H9 (cell line): Measurements from ENCODE around the gene FASTKD3. TPM values are rescaled to one million over a fixed set of nuclear protein-coding genes. Genes with fewer than 3 reads are reported as not detected.

Experiments
- DNase-seq: peaks from one replicate; pipeline ENCODE4 v3.0.0-alpha.2; 2017
- H2AFZ ChIP-seq: one replicate; pipeline ENCODE4 v1.6.1; 2013; ENCODE audit warnings: mild to moderate bottlenecking, low read length, control low read depth, moderate library complexity
- H2AK5ac ChIP-seq: 2 replicates; pipeline ENCODE4 v1.6.1; 2013; ENCODE audit warnings: low read length, control low read depth, mixed read lengths; ENCODE audit not compliant: insufficient read length
- H2BK120ac ChIP-seq: one replicate; pipeline ENCODE4 v1.6.1; 2013; ENCODE audit warnings: low read depth, mild to moderate bottlenecking, low read length, control low read depth, inconsistent platforms; ENCODE audit not compliant: poor library complexity, severe bottlenecking
- H2BK12ac ChIP-seq: 2 replicates; pipeline ENCODE4 v1.6.1; 2013; ENCODE audit warnings: low read length, control low read depth, mixed read lengths, low read depth; ENCODE audit not compliant: insufficient read length
- H2BK15ac ChIP-seq: 2 replicates; pipeline ENCODE4 v1.6.1; 2013; ENCODE audit warnings: low read depth, low read length, control low read depth
- H2BK20ac ChIP-seq: one replicate; pipeline ENCODE4 v1.6.1; 2013; ENCODE audit warnings: low read depth, mild to moderate bottlenecking, low read length, control low read depth, inconsistent platforms; ENCODE audit not compliant: poor library complexity, severe bottlenecking
- H2BK5ac ChIP-seq: 2 replicates; pipeline ENCODE4 v1.6.1; 2013; ENCODE audit warnings: low read length, control low read depth, mixed read lengths; ENCODE audit not compliant: insufficient read length
- H3K14ac ChIP-seq: 2 replicates; pipeline ENCODE4 v1.6.1; 2013; ENCODE audit warnings: low read length, control low read depth; ENCODE audit not compliant: insufficient read depth
- H3K18ac ChIP-seq: 2 replicates; pipeline ENCODE4 v1.6.1; 2013; ENCODE audit warnings: low read depth, mild to moderate bottlenecking, mixed read lengths, low read length, control low read depth; ENCODE audit not compliant: insufficient read length
- H3K23ac ChIP-seq: 2 replicates; pipeline ENCODE4 v1.6.1; 2013; ENCODE audit warnings: low read length, control low read depth, mixed read lengths, low read depth; ENCODE audit not compliant: insufficient read length
- H3K23me2 ChIP-seq: 2 replicates; pipeline ENCODE4 v1.6.1; 2013; ENCODE audit warnings: low read depth, mild to moderate bottlenecking, mixed read lengths, low read length, control low read depth; ENCODE audit not compliant: insufficient read length, poor library complexity, severe bottlenecking
- H3K27ac ChIP-seq: 2 replicates; pipeline ENCODE4 v1.5.1; 2013; ENCODE audit warnings: low read length, control low read depth, mixed read lengths, low read depth; ENCODE audit not compliant: insufficient read length
- H3K27me3 ChIP-seq: 2 replicates; pipeline ENCODE4 v1.6.1; 2013; ENCODE audit warnings: low read length, control low read depth, inconsistent platforms; ENCODE audit not compliant: insufficient read depth
- H3K4ac ChIP-seq: 2 replicates; pipeline ENCODE4 v1.6.1; 2013; ENCODE audit warnings: low read depth, mild to moderate bottlenecking, control low read depth, inconsistent platforms, low read length, moderate library complexity
- H3K4me1 ChIP-seq: 2 replicates; pipeline ENCODE4 v1.6.1; 2013; ENCODE audit warnings: low read length, control low read depth, inconsistent platforms; ENCODE audit not compliant: insufficient read depth
- H3K4me2 ChIP-seq: 2 replicates; pipeline ENCODE4 v1.6.1; 2013; ENCODE audit warnings: low read length, control low read depth, mixed read lengths; ENCODE audit not compliant: insufficient read length, insufficient read depth
- H3K56ac ChIP-seq: 2 replicates; pipeline ENCODE4 v1.6.1; 2013; ENCODE audit warnings: low read depth, mild to moderate bottlenecking, mixed read lengths, low read length, control low read depth; ENCODE audit not compliant: insufficient read length
- H3K79me1 ChIP-seq: 2 replicates; pipeline ENCODE4 v1.6.1; 2013; ENCODE audit warnings: low read depth, mild to moderate bottlenecking, moderate library complexity, low read length, control low read depth, inconsistent platforms; ENCODE audit not compliant: insufficient read depth, poor library complexity, severe bottlenecking
- H3K79me2 ChIP-seq: 2 replicates; pipeline ENCODE4 v1.6.1; 2013; ENCODE audit warnings: low read length, control low read depth, inconsistent platforms; ENCODE audit not compliant: insufficient read depth
- H3K9ac ChIP-seq: 2 replicates; pipeline ENCODE4 v1.6.1; 2013; ENCODE audit warnings: low read length, control low read depth, mixed read lengths; ENCODE audit not compliant: insufficient read length; ENCODE audit errors: extremely low read depth
- H3K9me3 ChIP-seq: one replicate; pipeline ENCODE4 v1.6.1; 2013; ENCODE audit warnings: low read depth, low read length, inconsistent platforms; ENCODE audit not compliant: control insufficient read depth
- H3T11ph ChIP-seq: one replicate; pipeline ENCODE4 v1.6.1; 2013; ENCODE audit warnings: mild to moderate bottlenecking, low read length, control low read depth, inconsistent platforms
- H4K20me1 ChIP-seq: one replicate; pipeline ENCODE4 v1.6.1; 2013; ENCODE audit not compliant: control insufficient read depth, insufficient read length, insufficient read depth
- H4K5ac ChIP-seq: 2 replicates; pipeline ENCODE4 v1.6.1; 2013; ENCODE audit warnings: low read depth, mild to moderate bottlenecking, mixed read lengths, low read length, control low read depth; ENCODE audit not compliant: insufficient read length
- H4K8ac ChIP-seq: replicated peaks from 2 replicates; pipeline ENCODE4 v1.6.1; 2013; ENCODE audit warnings: low read length, control low read depth, mixed read lengths, low read depth; ENCODE audit not compliant: insufficient read length
- H4K91ac ChIP-seq: 2 replicates; pipeline ENCODE4 v1.6.1; 2013; ENCODE audit warnings: low read depth, mild to moderate bottlenecking, moderate library complexity, mixed read lengths, low read length, control low read depth; ENCODE audit not compliant: insufficient read length
- H3K27ac Mint-ChIP-seq, 3 experiments: 2 replicates in 2 of 3; 3 replicates in 1 of 3; pipeline ENCODE4 v1.8.0; 2020 to 2021; ENCODE audit warnings: mixed read lengths in 3 of 3, mild to moderate bottlenecking in 1 of 3, moderate library complexity in 1 of 3
- H3K27me3 Mint-ChIP-seq: 2 replicates; pipeline ENCODE4 v1.8.0; 2021; ENCODE audit warnings: low read depth, mild to moderate bottlenecking, moderate library complexity, mixed read lengths
- H3K36me3 Mint-ChIP-seq, 3 experiments: 2 replicates in 2 of 3; 3 replicates in 1 of 3; pipeline ENCODE4 v1.8.0; 2020 to 2021; ENCODE audit warnings: low read depth in 3 of 3, mixed read lengths in 3 of 3; ENCODE audit not compliant: insufficient read depth in 1 of 3
- H3K4me1 Mint-ChIP-seq, 2 experiments: 2 replicates each; pipeline ENCODE4 v1.8.0; 2020; ENCODE audit warnings: mixed read lengths in 2 of 2
- H3K4me3 Mint-ChIP-seq, 2 experiments: 2 replicates in 1 of 2; 3 replicates in 1 of 2; pipeline ENCODE4 v1.8.0; 2020 to 2021; ENCODE audit warnings: mild to moderate bottlenecking in 2 of 2, mixed read lengths in 2 of 2, moderate library complexity in 1 of 2
- H3K9me3 Mint-ChIP-seq, 2 experiments: 2 replicates in 1 of 2; 3 replicates in 1 of 2; pipeline ENCODE4 v1.8.0; 2020; ENCODE audit warnings: mild to moderate bottlenecking in 2 of 2, mixed read lengths in 2 of 2, moderate library complexity in 1 of 2
- CTCF ChIP-seq: fragments of 200-600 bp; sonication (generic); conservative IDR thresholded peaks from 3 replicates; pipeline ENCODE4 v1.8.0; 2021; ENCODE audit warnings: antibody characterized with exemption, mild to moderate bottlenecking
- WGBS: extraction: QIAGEN DNeasy Blood & Tissue Kit; methylation state at CpG from one replicate; pipeline ENCODE4 v1.1.7; 2013; ENCODE audit warnings: missing lambda C conversion rate, low lambda C conversion rate, mixed read lengths; ENCODE audit not compliant: insufficient read length; ENCODE audit errors: extremely low coverage; 5-methylcytosine and 5-hydroxymethylcytosine counted together
- total RNA-seq: library from RNA; stranded (reverse); gene quantifications from 2 replicates; pipeline ENCODE4 v1.2.1, GENCODE V29; 2021

The FASTKD3 gene
- total RNA-seq, 1 experiment from 2014 or later: 15.0 TPM

GRCh38 chr5:7845557-7845956 lies 23.3 kb downstream of the FASTKD3 start:
- peaks cover 0 to 6% (median 0%) of the 10 kb centered on the region in 3 experiments; a peak in 2 of 7 replicates for H3K36me3 Mint-ChIP-seq
- no peak overlapping the region for H2BK20ac ChIP-seq
- no peak overlapping the region for H3K27ac ChIP-seq
- peaks cover 0 to 6% of the 10 kb centered on the region in 2 experiments; a peak in 1 of 5 replicates for H3K9me3 Mint-ChIP-seq
- H4K20me1 ChIP-seq: no peaks in the 10 kb centered on the region
- no peak overlapping the region for H3K9ac ChIP-seq
- no peaks in the 10 kb centered on the region for H3K9me3 ChIP-seq
- peaks cover 7 to 9% of the 10 kb centered on the region in 2 experiments for H3K4me1 Mint-ChIP-seq
- no peak overlapping the region for H4K5ac ChIP-seq
- H3K27me3 ChIP-seq: peaks cover 4% of the 10 kb centered on the region
- no peaks in the 10 kb centered on the region for H3K4me1 ChIP-seq
- no peak overlapping the region for H3K27ac Mint-ChIP-seq
- TF ChIP-seq CTCF: no peak
- no peak overlapping the region for H3K14ac ChIP-seq
- H3K23me2 ChIP-seq: peaks cover 8% of the 10 kb centered on the region
- no peak overlapping the region for H3K56ac ChIP-seq
- H2BK5ac ChIP-seq: no peak overlapping the region
- H3K4me3 Mint-ChIP-seq: no peak overlapping the region
- peaks cover 26% of the 10 kb centered on the region for H3K27me3 Mint-ChIP-seq
- H3K79me2 ChIP-seq: no peaks in the 10 kb centered on the region
- no peaks in the 10 kb centered on the region for H3K79me1 ChIP-seq
- no peak overlapping the region for H2BK15ac ChIP-seq
- no peak overlapping the region for H3K4me2 ChIP-seq
- H4K91ac ChIP-seq: no peak overlapping the region
- no peak overlapping the region for H2BK12ac ChIP-seq
- no peak overlapping the region for H2BK120ac ChIP-seq
- no peak overlapping the region for H3K18ac ChIP-seq
- H3K4ac ChIP-seq: no peak overlapping the region
- no peak overlapping the region for H2AK5ac ChIP-seq
- WGBS: no CpG with 5 or more reads among the region's 7 CpGs
- no peak overlapping the region for H4K8ac ChIP-seq
- DNase-seq: no peak
- H3K23ac ChIP-seq: no peak overlapping the region
- no peak overlapping the region for H3T11ph ChIP-seq
- no peak overlapping the region for H2AFZ ChIP-seq
